GM21528 (cell line): Measurements from ENCODE around the gene MT1H.
A peak's percentile ranks its signal among the peaks of the same experiment; 100 is the strongest.
"Not testable (repeated sequence)": the region's sequence is repeated elsewhere in the genome, so short reads cannot be mapped to it uniquely, and the experiment has no call there.

Experiments
- ATAC-seq: cut with Tn5 transposase; IDR thresholded peaks from one replicate; pipeline ENCODE4 v1.9.1; 2021; ENCODE audit warnings: mild to moderate bottlenecking, moderate library complexity; ENCODE audit not compliant: unreplicated experiment, low FRiP score

The MT1H gene

DNA sequence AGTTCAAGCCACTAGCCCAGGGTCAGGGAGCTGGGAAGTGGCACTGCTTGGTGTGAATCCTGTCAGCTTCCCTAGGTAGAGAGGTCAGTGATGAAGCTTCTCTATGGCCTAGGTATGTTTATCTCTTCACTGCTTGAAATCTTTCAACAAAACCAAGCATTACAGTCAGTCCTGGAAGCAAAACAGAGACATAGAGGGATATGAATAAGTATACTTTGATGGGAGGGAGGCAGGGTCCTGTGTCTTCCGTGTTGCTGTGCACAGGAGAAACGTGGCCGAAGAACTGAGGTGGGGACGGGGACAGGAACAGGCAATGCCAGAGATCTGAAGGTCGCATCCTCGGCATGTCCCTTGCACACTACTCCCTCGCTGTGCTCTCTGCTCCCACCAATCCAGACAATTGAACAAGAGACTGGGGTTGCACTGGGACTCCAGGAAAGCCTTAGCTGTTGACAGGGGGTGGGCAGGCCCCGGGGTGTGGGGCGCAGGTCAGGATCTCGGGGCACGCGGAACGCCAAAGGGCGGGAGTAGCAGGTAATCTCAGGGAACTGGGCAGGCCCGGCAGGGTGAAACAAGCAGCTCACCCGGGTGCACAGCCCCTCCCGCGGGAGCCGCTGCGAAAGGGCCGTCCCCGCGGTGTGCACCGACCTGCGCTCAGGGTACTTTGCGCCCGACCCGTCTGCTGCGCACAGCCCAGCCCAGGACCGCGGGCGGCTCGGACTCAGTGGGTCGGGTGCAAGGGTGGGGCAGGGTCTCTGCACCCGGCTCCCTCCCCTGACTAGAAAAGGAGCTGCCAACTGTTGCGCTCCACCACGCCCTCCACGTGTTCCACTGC is at the start of gene MT1H:
TSS of gene MT1H (plus strand) at position 810 of the 835 bp plus-strand sequence. CDS start 71 bp downstream, outside the sequence.
- no peak for ATAC-seq

DNA sequence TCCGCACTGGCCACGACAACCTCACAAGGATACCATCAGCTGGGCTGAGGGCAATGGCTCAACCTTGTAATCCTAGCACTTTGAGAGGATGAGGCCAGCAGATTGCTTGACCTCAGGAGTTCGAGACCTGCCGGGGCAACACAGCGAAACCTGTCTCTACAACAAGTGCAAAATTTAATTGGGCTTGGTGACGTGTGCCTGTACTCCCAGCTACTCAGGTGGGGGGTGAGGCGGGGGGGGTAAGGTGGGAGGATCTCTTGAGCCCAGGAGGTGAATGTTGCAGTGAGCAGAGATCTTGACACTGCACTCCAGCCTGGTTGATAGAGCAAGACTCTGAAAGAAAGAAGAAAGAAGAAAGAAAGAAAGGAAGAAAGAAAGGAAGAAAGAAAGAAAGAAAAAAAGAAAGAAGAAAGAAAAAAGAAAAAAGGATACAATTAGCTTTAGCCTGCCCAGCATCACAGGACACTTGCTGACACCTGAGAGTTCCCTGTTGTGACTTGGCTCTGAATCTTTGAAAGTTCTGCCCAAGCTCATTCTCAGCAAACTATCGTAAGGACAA is 49.2 kb upstream of the MT1H start:
- no peak for ATAC-seq

DNA sequence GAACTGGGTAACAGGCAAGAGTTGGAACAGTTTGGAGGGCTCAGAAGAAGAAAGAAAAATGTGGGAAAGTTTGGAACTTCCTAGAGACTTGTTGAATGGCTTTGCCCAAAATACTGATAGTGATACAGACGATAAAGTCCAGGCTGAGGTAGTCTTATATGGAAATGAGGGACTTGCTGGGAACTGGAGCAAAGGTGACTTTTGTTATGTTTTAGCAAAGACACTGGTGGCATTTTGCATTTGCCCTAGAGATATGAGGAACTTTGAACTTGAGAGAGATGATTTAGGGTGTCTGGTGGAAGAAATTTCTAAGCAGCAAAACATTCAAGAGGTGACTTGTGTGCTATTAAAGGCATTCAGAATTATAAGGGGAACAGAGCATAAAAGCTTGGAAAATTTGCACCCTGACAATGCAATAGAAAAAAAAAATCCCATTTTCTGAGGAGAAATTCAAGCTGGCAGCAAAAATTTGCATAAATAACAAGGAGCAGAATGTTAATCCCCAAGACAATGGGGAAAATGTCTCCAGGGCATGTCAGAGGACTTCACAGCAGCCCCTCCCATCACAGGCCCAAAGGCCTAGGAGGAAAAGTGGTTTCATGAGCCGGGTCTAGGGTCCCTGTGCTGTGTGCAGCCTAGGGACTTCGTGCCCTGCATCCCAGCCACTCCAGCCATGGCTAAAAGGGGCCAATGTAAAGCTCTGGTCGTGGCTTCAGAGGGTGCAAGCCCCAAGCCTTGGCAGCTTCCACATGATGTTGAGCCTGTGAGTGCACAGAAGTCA is 47.8 kb upstream of the MT1H start:
- not testable (repeated sequence) for ATAC-seq

DNA sequence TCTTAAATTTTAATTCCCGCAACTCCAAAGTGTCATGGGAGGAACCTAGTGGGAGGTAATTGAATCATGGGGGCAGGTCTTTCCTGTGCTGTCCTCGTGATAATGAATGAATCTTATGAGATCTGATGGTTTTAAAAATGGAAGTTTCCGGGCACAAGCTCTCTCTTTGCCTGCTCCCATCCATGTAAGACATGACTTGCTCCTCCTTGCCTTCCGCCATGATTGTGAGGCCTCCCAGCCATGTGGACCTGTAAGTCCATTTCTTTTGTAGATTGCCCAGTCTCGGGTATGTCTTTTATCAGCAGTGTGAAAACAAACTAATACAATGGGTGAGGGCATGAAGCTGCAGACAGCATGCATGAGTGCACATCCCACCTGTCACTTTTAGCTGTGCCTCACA is 46.4 kb upstream of the MT1H start:
- not testable (repeated sequence) for ATAC-seq

DNA sequence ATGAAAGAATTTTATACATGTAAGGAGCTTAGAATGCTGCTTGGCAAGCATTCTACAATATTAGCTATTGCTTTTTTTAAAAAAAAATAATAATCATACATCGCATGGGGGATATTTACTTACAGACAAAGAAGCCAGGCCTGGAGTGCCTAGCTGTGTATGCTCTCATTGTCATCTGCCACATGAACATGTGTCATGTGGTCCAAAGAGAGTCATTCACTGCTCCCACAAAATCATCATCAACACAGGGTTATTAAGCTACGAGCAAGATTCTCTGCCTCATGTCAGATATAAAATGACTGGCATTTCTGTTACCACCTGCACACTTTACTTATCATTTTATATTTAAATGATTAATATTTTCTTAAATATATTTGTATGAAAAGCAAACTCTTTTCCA is 46.0 kb upstream of the MT1H start:
- no peak for ATAC-seq

DNA sequence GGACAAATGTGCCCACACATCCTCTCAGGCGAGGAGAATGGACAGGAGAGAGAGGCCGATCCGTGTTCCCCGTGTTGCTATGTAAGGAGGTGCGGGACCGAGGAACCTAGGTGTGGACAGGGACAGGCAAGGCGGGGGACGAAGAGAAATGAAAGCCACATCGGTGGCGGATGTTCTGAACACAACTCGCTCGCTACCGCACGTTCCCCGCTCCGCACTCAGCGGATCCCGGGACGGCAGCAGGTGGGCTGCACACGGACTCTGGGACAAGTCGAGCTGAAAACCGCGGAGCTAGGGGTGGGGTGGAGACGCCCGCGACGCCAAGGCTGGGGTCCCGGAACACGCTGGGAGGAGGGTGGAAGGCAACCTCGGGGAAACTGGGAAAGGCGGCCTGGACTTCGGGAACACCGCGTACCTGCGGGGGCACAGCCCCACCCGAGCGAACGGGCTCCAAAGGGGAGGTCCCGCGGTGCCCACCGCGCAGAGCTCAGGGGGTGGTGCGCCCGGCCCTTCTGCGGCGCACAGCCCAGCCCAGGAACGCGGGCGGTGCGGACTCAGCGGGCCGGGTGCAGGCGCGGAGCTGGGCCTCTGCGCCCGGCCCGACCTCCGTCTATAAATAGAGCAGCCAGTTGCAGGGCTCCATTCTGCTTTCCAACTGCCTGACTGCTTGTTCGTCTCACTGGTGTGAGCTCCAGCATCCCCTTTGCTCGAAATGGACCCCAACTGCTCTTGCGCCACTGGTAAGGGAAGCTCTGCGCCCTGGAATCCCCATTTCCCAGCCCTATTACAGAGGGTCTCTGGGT is 44.3 kb upstream of the MT1H start, which contains the start of gene MT1E:
TSS of gene MT1E (plus strand) at position 642 of the 803 bp plus-strand sequence. CDS start at position 713, 71 bp downstream.
- no peak for ATAC-seq

DNA sequence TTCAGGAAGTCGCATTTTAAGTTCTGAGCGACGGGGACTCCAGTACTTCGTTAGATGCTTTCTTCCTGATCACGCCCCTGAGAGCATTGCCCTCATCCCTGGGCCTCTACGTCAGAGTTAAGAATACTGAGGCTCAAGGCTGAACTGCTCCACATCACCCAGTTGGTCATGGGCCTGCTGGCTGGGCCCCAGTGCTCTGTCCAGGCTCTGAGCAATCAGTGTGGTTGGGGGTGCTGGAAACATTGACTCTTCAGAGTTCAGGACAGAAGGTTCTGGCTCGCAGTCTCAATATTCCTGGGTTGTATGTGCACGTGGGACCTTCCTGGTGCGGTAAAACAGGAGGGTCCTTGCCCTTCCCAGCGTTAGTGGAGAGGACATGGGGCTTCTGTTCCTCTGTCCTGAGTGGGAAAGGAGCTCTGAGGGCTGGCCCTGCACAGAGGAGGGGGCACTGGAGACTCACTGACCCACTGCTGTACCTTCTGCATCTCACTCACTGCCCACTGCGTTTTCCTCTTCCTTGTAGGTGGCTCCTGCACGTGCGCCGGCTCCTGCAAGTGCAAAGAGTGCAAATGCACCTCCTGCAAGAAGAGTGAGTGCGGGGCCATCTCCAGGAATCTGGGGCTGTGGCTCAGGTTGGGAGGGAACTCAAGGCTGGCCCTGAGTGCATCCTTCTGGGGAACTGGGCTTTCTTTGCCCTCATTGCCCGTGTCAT is 43.5 kb upstream of the MT1H start:
- no peak for ATAC-seq

DNA sequence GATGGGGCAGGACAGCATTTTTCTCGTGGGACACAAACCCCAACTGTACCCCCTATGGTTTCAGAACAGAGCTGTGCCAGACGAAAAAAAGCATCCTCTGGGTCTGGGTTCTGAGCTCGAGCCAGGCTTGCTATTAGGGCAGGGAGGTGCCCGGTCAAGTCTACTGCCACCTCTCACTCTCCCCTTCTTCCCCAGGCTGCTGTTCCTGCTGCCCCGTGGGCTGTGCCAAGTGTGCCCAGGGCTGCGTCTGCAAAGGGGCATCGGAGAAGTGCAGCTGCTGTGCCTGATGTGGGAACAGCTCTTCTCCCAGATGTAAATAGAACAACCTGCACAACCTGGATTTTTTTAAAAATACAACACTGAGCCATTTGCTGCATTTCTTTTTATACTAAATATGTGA is 42.9 kb upstream of the MT1H start:
- no peak for ATAC-seq

DNA sequence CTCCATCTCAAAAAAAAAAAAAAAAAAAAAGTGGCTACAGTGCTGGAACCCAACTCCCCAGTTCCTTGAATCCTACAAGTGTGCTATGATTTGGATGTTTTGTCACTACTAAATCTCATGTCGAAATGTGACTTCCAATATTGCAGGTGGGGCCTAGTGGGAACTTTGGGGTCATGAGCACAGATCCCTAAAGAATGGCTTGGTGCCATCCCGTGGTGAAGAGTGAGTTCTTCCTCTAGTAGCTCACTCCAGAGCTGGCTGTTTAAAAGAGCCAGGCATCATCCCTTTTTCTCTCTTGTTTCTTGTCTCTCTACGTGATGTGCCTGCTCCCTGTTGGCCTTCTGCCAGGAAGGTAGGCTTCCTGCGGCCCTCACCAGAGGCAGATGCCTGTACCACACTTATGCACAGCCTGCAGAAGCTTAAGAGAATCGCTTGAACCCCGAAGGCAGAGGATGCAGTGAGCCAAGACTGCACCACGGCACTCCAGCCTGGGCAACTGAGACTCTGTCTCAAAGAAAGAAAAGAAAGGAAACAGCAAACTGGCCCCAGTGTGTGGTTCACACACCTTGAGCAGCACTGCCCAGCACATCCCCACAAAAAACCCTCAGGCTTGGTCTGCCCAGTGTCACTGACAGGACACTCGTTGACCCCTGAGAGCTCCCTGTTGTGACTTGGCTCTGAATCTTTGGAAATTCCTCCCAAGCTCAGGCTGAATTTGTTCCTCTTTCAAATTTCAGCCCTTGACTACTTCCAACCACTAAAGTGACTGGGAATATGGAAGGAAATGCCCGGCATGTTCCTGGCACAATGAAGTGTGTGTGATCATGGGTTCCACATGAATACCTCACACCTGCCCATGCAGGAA is 40.9 kb upstream of the MT1H start:
- ATAC-seq = no peak

DNA sequence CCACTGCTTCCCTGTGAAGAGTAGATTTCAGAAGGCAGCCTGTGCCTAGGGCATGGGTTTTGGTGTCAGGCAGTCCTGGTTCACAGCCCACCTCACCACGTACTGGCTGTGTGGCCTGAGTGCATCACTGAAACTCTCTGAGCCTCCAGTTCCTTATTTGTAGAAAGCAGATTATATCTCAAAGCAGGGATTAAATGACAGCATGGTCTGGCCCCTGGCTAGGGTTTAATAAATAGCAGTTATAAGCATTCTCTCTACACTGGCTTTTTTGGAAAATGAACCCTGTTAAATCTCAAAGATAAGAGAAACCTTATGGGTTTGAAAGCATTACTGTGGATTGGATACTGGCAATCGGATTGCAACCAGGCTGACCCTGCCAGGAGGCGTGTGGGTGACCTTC is 40.1 kb upstream of the MT1H start:
- no peak for ATAC-seq

DNA sequence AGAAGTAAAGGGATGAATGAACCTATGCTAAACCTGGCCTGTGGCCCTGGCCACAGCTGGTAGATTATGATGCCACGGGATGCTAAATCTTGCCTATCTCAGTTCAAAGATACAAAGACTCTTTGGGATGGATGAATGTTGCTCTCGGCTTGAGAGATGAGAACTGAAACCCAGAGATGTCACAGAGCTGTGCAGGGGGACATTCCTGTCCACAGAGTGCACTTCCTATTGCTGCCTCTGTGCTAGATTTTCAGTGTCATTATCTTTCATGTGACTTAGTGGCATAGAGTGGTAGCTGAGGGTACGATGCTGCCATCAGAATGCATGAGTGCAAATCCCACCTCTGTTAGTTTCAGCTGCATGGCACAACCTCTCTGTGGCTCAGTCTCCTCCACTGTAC is 39.5 kb upstream of the MT1H start:
- peak; percentile 74 for ATAC-seq

DNA sequence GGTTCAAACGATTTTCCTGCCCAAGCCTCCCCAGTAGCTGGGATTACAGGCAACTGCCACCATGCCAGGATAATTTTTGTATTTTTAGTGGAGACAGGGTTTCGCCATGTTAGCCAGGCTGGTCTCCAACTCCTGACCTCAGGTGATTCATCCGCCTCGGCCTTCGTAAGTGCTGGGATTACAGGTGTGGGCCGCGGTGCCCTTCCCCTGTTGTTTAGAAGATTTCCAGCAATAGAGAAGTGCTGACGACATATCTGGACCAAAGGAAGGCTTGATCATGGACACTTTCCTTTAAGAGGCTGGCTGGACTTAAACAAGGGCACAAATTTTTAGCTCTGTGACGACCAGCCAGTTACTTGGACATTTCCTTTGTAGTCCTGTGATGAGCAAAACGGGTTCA is 38.4 kb upstream of the MT1H start:
- no peak for ATAC-seq

DNA sequence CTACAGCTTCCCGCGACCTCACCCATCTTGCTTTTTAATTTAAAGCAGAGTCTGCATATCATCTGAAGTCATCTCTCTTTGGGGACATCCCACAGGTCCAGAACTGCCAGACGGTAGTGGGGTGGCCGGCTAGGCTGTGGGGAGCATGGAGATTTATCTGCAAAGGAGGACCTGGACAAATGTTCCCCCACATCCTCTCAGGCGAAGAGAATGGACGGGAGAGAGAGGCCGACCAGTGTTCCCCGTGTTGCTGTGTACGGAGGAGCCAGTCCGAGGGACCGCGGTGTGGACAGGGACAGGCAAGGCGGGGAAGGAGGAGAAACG is 37.8 kb upstream of the MT1H start:
- ATAC-seq = no peak

DNA sequence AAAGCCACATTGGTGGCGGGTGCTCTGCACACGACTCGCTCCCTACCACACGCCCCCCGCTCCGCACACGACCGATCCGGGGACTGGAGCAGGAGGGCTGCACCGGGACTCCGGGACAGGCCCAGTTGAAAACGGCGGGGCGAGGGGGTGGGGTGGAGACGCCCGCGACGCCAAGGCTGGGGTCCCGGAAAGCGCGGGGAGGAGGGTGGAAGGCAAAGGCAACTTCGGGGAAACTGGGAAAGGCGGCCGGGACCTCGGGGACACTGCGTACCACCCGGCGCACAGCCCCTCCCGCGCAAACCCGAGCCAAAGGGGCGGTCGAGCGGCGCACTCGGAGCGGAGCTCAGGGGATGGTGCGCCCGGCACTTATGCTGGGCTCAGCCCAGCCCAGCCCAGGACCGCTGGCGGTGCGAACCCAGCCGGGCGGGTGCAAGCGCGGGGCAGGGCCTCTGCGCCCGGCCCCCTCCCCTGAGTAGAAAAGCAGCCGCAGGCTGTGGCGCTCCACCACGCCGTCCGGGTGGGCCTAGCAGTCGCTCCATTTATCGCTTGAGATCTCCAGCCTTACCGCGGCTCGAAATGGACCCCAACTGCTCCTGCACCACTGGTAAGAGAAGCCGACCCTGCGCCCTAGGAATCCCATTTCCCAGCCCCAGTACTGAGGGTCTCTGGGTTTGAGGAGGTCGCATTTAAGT is 37.3 kb upstream of the MT1H start, which contains the start of gene MT1M:
TSS of gene MT1M (plus strand) at position 504 of the 692 bp plus-strand sequence. CDS start at position 577, 73 bp downstream.
- ATAC-seq = no peak

DNA sequence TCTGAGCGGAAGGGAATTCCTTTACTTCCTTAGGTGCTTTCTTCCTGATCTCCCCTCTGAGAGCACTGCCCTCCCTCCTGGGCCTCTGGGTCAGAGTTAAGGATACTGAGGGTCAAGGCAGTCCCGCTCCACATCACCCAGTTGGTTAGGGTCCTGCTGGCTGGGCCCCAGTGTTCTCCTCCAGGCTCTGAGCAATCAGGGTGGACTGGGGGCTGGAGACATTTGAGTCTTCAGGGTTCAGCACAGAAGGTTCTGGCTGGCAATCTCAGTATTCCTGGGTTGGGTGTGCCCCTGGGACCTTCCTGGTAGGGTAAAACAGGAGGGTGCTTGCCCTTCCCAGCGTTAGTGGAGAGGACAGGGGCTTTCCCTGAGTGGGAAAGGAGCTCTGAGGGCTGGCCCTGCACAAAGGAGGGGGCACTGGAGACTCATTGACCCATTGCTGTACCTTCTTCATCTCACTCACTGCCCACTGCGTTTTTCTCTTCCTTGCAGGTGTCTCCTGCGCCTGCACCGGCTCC is 36.7 kb upstream of the MT1H start:
- ATAC-seq = no peak

DNA sequence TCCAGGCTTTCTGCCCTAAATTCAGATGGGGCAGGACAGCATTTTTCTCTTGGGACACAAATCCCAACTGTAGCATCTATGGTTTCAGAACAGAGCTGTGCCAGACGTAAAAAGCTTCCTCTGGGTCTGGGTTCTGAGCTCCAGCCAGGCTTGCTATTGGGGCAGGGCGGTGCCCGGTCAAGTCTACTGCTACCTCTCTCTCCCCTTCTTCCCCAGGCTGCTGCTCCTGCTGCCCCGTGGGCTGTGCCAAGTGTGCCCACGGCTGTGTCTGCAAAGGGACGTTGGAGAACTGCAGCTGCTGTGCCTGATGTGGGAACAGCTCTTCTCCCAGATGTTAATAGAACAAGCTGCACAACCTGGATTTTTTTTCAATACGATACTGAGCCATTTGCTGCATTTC is 36.1 kb upstream of the MT1H start:
- ATAC-seq = no peak

DNA sequence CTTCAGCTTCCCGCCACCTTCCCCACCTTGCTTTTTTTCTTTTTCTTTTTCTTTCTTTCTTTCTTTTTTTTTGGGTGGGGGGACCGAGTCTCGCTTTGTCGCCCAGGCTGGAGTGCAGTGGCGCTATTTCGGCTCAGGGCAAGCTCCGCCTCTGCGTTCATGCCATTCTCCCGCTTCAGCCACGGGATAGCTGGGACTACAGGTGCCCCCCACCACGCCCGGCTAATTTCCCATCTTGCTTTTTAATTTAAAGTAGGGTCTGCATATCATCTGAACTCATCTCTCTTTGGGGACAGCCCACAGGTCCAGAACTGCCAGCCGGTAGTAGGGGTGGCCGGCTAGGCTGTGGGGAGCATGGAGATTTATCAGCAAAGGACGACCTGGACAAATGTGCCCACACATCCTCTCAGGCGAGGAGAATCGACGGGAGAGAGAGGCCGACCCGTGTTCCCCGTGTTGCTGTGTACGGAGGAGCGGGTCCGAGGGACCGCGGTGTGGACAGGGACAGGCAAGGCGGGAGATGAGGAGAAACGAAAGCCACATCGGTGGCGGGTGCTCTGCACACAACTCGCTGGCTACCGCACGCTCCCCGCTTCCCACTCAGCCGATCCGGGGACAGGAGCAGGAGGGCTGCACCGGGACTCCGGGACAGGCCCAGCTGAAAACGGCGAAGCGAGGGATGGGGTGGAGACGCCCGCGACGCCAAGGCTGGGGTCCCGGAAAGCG is 34.7 kb upstream of the MT1H start:
- no peak for ATAC-seq
